ENCODE measurements around the gene HMOX1.
A peak's percentile ranks its signal among the peaks of the same experiment; 100 is the strongest.
"Not testable (repeated sequence)": the region's sequence is repeated elsewhere in the genome, so short reads cannot be mapped to it uniquely, and the experiment has no call there.

Gene HMOX1

DNA sequence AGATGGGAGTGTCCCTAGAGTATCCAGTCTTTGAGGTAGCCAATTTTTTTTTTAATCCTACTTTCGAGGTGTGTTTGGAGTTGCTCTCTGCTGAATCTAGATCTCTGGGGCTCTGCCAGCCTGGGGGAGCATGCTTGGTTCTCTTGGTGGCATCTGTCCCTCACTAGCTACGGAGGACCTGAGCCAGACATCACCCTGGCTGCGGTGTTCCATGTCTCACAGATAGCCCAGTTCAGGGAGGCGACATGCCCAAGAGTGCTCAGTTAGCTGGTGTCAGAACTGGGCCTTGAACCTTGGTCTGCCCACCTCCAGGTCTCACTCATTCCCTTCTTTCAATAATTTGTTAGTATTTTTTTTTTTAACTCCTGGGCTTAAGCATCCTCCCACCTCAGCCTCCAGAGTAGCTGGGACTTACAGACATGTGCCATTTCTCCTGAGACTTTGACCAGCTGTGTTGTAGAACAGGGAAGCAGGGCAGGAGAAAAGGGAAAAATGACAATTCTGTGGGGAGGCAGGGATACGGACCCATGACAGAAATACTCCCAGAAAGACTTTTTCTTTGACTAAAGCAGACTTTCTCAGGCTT, 621 bp downstream of the HMOX1 start:
- no peak for DNase-seq

DNA sequence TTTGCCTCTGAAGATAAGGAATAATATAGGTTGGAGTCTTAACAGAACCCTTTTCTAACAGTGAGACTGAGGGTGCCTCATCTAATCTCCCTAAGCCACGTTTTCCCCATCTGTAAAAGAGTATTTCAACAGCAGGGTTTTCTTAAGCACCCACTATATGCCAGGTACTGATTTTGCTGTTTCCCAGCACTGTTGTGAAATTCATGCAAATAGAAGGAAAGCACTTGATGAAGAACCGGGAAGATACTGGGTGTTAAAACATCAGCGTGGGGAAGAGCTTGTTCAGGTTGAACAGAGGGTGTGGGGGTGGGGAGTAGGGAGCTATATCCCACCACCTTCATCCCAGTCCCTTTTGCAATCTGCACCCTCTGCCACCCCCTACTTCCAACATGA, 2.8 kb downstream of the HMOX1 start:
- DNase-seq: no peak

DNA sequence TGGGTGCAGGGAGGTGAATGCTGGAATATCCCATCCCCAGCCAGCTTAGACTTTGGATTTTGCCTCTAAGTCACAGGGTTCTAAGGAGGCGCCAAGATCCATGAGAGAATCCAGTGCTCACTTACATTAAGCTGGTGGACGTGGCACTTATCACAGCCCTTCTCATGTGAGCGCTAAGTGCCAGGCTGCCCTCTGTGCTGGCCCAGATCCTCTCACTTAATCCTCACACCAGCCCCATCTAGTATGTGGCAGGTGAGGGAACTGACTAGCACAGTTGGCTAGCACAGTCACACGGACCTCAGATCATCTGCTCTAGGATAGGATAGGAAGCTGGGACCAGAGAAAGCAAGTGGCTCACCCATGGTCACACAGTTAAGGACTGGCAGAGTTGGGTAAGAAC, 3.6 kb downstream of the HMOX1 start:
- no peak for DNase-seq

DNA sequence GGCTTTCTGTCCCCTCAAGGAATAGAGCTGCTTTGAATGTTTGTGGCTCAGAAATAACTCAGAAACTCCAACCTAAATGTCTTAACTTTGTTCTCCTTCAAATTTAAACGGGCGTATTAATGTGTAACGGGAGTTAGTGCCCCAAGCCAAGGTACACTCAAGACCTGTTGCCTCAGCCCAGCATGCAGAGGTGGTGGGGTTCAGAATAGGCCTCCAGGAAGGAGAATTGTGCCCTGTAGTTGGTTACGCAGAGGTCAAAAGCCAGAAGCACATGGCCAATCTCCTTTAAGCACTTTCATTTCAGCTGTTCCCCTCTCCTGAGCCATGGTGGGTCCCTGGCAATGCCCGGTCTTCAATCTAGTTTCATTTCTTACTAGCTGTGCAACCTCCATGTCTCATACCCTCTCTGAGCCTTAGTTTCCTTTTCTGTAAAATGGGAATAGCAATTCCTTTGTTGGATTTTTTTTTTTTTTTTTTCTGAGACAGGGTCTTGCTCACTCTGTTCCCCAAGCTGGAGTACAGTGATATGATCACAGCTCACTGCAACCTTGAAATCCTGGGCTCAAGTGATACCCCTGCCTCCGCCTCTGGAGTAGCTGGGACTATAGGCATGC, 4.2 kb downstream of the HMOX1 start:
- DNase-seq: no peak

DNA sequence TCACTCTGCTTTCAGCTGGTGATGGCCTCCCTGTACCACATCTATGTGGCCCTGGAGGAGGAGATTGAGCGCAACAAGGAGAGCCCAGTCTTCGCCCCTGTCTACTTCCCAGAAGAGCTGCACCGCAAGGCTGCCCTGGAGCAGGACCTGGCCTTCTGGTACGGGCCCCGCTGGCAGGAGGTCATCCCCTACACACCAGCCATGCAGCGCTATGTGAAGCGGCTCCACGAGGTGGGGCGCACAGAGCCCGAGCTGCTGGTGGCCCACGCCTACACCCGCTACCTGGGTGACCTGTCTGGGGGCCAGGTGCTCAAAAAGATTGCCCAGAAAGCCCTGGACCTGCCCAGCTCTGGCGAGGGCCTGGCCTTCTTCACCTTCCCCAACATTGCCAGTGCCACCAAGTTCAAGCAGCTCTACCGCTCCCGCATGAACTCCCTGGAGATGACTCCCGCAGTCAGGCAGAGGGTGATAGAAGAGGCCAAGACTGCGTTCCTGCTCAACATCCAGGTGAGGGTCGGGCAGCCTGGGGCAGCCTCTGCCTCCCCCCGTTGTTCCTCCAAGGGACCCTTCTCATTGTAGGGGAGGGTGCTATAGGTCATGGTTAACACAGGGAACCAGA, 5.9 kb downstream of the HMOX1 start:
- DNase-seq: no peak

DNA sequence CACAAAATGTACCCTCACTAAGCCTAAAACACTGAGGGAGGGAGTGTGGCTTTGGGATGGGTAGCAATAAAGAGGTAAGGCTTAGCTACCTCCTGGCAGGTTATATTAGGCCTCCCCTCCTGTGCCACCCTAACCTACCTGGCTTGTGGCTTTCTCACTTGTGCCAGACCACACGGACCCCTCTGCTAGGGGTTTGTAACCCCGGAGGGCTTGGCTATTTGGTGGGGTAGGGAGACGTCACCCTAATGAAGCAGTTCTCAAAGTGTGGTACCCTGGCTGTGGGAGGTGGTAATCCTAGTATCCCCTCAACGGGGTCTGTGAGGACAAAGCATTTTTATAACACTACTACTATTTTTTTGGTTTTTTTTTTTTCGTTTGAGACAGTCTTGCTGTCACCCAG, 10.0 kb downstream of the HMOX1 start:
- no peak for DNase-seq

DNA sequence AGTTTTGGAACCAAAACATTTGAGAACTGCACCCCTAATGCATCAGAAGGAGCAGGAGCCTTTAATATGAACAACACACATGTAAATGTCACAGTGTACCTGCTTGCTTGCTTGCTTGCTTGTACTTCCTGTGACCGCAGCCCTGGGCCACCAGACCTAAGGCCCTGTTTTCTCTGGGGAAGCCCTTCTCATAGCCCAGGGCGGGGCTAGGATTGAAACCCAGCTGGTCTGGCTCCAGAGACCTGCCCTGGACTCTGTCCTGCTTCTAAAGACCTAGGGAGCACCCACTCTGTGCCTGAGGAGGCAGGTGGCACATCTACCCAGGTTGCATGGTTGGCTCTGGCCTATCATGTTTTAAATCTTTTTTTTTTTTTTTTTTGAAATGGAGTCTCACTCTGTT, 11.5 kb downstream of the HMOX1 start:
- DNase-seq: no peak

DNA sequence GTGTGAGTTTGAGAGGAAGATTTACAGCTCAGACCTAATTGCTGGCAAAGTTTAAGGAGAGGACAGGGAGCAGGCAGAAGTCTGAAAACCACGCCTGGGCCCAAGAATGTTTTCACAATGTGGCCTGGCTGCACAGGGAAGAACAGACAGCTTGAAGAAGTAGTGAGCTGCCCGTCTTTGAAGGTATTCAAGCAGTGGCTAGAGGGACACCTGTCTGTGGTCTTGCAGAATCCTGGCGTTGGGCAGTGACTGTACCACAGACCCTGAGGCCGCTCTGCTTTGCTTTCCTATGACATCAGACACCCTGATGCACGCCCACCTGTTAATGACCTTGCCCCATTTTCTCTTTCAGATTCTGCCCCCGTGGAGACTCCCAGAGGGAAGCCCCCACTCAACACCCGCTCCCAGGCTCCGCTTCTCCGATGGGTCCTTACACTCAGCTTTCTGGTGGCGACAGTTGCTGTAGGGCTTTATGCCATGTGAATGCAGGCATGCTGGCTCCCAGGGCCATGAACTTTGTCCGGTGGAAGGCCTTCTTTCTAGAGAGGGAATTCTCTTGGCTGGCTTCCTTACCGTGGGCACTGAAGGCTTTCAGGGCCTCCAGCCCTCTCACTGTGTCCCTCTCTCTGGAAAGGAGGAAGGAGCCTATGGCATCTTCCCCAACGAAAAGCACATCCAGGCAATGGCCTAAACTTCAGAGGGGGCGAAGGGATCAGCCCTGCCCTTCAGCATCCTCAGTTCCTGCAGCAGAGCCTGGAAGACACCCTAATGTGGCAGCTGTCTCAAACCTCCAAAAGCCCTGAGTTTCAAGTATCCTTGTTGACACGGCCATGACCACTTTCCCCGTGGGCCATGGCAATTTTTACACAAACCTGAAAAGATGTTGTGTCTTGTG, 12.5 kb downstream of the HMOX1 start:
- no peak for DNase-seq

DNA sequence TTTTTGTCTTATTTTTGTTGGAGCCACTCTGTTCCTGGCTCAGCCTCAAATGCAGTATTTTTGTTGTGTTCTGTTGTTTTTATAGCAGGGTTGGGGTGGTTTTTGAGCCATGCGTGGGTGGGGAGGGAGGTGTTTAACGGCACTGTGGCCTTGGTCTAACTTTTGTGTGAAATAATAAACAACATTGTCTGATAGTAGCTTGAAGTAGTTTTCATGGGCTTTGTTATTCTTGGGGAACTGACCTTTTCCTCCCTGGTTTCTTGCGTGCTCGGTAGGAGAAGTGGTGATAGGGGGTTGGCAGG, 13.1 kb downstream of the HMOX1 start:
- DNase-seq: no peak

DNA sequence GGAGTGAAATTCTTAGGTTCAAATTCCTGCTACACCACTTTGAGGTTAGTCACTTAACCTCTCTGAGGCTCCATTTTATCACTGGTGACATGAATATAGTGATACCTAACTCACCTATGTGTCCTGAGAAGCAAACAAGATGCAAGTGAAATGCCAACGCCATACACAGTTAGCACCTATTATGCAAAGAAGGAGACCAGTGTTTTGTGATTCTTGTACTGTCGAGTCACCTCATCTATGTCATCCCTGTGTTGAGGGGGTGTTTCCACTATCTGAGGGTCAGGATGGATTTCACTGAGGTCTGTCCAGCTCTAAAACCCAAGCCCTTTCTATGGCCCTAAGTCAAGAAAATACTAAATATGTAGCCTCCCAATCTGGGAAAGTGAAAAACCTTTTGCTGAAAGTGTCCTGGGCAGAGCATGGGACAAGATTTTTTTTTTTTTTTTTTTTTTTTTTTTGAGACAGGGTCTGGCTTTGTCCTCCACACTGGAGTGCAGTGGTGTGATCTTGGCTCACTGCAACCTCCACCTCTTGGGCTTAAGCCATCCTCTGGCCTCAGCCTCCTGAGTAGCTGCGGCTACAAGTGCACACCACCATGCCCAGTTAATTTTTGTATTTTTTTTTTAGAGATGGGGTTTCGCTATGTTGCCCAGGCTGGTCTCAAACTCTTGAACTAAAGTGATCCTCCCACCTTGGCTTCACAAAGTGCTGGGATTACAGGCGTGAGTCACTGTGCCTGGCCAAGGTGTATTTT, 14.1 kb downstream of the HMOX1 start:
- DNase-seq: no peak

DNA sequence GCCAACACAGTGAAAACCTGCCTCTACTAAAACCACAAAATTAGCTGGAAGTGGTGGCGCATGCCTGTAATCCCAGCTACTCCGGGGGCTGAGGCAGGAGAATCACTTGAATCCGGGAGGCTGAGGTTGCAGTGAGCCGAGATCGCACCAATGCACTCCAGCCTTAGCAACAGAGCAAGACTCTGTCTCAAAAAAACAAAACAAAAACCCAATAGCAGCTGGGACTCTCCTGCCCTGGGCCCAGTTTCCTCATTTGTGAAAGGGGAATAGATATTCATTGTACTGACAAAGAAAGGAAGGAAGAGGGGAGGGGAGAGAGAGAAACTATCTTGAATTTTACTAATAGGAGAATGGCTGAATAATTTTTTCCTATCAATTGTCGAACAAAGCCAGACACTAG, 15.7 kb downstream of the HMOX1 start:
- DNase-seq: not testable (repeated sequence)

DNA sequence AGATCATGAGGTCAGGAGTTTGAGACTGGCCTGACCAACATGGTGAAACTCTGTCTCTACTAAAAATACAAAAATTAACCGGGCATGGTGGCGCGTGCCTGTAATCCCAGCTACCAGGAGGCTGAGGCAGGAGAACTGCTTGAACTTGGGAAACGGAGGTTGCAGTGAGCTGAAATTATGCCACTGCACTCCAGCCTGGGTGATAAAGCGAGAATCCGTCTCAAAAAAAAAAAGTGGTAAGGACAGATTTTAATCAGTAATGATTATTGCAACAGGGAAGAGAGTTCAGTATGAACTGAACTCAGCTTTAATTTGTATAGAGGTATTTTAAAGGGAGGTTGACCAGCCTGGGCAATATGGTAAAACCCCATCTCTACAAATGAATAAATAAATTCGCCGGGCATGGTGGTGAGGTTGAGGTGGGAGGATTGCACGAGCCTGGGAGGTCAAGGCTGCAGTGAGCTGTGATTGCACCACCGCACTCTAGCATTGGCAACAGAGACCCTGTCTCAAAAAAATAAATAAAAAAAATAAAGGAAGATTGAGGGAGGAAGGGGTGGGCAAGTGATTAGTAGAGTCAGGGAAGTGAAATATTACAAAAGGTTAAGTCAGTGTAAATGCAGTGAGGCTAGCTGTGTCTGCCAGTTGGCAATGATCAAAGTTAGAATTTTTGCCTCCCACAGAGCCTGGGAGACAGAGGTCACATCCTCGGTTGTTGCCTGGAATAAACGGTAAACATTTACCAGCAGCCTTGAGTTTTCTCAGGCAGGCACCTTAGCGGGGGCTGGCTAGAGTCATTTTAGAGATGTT, 16.4 kb downstream of the HMOX1 start:
- no peak for DNase-seq

DNA sequence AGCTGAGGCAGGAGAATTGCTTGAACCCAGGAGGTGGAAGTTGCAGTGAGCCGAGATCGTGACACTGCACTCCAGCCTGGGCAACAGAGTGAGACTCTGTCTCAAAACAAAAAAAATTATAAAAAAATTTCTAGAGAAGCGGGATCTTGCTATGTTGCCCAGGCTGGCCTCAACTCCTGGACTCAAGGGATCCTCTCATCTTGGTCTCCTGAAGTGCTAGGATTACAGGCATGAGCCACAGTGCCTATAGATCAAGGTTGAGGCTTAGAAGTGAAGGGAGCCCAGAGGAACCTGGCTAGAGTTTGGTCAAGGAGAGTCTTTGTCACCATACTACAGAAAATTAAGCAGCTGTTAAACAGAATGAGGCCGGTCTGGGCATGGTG, 17.7 kb downstream of the HMOX1 start:
- DNase-seq: no peak

DNA sequence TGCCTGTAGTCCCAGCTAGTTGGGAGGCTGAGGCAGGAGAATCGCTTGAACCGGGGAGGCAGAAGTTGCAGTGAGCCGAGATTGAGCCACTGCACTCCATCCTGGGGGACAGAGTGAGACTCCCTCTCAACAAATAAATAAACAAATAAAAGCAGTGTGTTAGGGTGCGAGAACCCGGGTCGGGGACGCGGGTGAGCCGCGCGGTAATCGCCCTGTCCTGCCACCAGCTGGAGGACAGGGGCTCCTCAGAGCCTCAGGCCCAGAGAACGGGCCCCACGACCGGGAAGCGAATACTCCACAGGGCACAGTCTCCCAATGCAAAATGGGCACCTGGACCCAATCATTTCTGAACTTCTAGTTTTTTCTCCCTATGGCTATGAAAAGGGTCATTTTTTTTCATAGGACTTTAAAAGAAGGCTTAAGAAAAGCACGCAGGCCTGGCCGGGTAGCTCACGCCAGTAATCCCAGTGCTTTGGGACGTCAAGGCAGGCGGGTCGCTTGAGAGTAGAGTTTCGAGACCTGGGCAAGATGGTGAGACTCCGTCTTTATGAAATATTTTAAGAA, 18.3 kb downstream of the HMOX1 start:
- no peak for DNase-seq

DNA sequence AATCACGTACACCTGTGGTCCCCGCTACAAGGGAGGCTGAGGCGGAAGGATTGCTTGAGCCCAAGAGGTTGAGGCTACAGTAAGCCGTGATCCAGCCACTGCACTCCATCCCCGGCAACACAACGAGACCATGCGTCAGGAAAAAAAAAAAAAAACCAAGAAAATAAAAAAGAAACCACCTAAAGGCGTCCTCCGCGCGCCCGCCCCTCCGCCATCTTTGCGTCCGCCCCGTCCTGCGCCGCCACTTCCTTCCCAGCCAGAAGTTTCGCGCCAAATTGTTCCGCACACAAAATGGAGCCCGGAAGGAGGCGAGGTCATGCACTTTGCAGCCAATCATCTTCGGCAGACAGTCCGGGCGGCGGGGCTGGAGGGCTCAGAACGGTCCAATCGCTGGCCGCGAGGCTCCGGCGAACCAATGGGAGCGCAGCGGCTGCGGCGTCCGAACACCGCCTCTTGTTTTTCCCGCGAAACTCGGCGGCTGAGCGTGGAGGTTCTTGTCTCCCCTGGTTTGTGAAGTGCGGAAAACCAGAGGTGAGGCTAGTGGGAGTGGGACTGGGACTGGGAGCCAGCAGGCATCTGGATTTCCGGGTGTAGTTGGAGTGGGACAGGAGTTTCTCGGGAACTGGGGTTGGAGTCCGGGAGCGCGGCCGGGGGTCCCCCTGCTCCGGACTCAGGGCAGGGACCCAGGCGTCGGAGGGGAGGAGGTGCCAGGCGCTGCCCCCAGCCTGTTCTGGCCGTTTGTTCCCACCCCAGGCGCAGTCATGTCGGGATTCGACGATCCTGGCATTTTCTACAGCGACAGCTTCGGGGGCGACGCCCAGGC, 19.0 kb downstream of the HMOX1 start, which contains the start of gene MCM5:
Gene MCM5 (plus strand): TSS at position 463 of the 823 bp plus-strand sequence. CDS start 299 bp downstream, at position 762.
- peak; percentile 95 for DNase-seq

DNA sequence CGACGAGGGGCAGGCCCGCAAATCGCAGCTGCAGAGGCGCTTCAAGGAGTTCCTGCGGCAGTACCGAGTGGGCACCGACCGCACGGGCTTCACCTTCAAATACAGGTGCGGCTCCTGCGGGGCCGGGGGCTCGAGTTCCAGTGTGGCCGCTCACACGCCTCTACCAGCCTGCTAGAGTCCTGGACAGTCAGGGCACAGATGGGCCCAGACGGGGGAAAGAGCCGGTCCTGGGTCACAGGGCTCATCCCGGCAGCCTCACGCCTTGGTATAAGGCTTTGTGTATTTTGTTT, 19.6 kb downstream of the HMOX1 start:
- no peak for DNase-seq

DNA sequence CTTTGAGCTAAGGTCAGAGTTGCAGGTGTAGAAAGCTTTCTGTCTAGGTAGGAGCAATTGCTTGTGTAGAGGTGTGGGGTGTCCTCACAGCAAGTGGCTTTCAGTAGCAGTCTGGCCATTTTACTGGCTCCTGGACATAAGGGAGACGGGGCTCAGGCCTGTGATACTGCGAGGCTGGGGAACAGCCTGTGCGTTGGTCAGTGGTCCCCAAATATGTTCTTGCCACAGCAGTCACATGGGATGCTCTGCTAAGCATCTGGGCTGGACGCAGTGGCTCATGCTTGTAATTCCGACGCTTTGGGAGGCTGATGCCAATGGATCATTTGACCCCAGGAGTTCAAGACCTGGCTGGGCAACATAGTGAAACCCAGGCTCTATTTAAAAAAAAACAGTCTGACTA, 21.0 kb downstream of the HMOX1 start:
- no peak for DNase-seq

DNA sequence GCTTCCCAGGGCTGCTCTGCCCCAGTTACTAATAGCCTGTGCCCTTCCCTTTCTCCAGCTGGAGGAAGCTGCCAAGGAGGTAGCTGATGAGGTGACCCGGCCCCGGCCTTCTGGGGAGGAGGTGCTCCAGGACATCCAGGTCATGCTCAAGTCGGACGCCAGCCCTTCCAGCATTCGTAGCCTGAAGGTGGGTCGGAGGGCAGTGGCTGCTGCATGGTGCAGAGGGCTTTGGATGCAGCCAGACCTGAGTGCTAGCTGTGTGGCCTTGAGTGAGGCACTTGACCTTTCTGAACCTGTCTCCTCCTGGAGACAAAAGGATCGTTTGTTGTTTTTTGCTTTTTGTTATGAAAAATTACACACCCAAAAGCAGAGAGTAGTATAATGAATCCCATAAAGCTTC, 22.5 kb downstream of the HMOX1 start:
- DNase-seq: no peak

DNA sequence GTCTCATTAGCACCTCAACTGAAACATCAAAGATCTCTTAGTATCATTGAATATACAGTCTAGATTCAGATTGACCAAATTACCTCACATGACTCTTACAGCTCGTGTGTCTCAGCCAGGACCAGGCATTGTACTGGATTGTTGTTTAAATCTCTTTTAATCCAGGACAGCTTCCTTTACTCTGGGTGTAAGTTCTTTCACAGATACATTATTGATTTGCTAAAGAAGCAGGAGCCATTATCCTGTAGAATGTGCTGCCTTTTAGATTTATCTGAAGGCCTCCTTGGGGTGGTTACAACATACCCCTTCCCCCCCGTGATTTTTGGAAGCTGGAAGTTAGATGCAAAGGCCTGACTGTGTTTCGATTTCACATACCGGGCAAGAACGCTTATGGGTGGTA, 23.3 kb downstream of the HMOX1 start:
- DNase-seq: no peak

DNA sequence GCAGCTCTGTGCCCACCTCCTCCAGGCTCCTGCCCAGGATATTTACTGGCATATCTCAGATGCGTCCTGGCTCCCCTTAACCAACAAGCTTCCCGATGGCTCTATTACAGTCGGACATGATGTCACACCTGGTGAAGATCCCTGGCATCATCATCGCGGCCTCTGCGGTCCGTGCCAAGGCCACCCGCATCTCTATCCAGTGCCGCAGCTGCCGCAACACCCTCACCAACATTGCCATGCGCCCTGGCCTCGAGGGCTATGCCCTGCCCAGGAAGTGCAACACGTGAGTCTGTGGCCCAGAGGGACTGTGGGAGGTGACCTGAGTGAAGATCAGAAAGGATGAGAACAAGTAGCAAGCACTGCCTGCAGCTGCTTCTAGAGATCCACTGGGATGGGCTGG, 25.5 kb downstream of the HMOX1 start:
- DNase-seq: no peak

DNA sequence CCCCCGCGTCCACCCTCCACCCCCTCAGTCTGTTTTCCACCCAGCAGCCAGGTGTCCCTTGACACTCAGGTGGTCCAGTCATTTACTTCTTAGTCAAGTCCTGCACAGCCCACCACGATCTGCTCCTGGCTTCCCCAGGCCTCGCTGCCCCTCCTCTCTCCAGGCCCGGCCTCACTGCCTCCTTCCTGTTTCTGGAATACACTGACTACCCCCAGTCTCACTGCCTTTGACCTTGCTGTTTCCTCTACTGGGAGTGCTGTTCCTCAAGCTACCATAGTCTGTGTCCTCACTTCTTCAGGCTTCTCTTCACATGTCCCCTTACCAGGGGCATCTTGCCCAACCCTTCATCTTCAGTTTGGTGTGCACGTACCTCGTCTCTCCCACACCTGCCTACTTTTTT, 26.5 kb downstream of the HMOX1 start:
- DNase-seq: no peak
